ENCODE data around the gene WDR72.
"Not testable (repeated sequence)": the region's sequence is repeated elsewhere in the genome, so short reads cannot be mapped to it uniquely, and the experiment has no call there.

WDR72 gene

DNA sequence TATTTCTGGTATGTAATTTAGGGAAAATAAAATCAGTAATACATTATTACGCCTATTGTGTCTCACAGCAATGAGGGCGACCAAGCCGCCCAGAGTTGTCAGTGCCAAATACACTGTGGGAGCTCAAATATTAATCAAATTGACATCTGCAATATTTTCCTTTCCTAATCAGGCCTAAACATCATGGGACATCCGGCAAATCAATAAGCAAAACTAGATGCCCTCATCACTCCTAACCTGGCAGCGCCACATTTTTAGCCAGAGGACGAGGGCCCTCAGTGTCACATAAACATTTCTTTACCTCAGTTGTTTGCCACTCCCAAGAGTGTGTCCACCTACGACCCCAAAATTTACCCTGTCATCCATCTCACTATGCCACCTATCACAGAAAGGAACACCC lies 64.1 kb downstream of the WDR72 start:
- DNase-seq, result no peak

DNA sequence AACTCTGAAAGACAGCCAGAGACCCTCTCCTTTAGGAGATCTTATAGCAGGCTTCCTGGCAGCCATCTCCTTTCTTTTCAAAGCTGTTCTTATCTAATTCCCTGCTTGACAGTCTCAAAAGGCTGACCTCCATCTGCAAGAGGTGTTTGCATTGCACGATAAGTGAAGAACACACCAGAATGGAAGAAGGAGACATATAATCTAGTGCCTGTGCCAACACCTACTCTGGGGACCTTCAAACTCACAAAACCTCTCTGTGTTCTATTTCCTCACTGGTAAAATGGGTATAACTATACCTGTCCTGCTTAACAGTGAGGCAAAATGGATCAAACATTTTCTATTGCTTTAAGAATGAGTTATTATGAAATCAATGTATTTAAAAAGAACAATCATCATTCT lies 65.0 kb downstream of the WDR72 start:
- DNase-seq, result no peak

DNA sequence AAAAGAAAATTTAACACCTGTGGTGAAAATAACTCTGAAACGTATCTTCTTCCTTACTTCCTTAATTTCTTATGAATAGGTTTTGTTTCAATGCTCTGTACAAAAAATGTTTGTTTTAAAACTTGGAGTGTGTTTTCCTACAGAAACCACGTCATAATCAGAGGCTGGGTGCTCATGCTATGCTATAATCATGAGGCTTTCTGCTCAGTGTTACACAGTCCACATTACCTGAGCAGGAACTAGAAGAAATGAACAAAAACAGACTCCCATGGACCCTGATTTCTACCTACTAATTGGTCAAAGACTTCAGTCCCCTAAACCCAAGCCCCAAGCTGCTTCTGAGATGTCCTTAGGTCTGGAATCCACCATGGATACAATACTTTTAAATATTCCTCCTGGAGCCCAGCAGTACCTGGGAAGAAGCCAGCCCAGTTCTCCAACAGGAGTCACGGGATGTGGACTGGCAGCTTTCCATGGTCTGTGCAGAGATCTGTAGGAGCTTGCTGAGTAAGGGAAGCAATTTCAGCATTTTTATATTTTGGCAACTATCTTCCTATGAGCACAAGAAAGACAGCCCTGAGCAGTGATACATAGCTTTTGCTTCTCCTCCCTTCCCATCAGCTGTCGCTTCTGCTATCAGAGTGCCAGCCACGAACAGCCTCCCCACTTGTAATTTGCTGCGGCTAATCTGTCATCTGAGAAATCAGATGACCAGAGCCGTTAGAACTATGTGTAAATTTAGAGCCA lies 65.6 kb downstream of the WDR72 start:
- DNase-seq, result no peak

DNA sequence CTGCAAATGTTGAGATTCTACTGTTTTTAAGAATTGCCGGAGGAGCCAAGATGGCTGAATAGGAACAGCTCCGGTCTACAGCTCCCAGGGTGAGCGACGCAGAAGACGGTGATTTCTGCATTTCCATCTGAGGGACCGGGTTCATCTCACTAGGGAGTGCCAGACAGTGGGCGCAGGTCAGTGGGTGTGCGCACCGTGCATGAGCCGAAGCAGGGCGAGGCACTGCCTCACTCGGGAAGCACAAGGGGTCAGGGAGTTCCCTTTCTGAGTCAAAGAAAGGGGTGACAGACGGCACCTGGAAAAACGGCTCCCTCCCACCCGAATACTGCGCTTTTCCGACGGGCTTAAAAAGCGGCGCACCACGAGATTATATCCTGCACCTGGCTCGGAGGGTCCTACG lies 75.3 kb downstream of the WDR72 start:
- DNase-seq, result not testable (repeated sequence)

GRCh38 chr15:53681056-53681455 lies 78.4 kb downstream of the WDR72 start:
- DNase-seq, result no peak

- no peak for DNase-seq
Observed at GRCh38 chr15:53675832-53676231, 83.6 kb downstream of the WDR72 start.

GRCh38 chr15:53671545-53671944 lies 87.9 kb downstream of the WDR72 start:
- DNase-seq, result no peak

DNA sequence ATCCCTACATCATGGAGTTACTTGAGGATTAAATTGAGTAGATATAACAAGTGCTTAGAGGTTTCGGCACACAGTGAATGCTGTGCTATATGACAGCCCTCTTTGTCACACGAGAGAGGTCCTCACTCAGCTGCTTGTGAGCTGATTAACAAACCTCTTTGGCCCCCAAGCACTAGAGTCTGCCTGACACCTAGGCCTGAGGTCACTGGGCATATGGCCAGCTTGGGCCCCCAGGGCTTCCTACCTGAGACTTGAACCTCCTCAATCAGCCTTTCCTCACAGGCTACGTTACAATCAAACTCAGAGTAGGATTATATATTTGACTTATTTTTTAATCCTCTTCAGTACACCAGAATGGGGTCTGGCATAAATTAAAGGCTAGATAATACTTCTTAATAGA lies 88.8 kb downstream of the WDR72 start:
- no peak for DNase-seq

- no peak for DNase-seq
Observed at GRCh38 chr15:53665930-53666329, 93.5 kb downstream of the WDR72 start.

DNA sequence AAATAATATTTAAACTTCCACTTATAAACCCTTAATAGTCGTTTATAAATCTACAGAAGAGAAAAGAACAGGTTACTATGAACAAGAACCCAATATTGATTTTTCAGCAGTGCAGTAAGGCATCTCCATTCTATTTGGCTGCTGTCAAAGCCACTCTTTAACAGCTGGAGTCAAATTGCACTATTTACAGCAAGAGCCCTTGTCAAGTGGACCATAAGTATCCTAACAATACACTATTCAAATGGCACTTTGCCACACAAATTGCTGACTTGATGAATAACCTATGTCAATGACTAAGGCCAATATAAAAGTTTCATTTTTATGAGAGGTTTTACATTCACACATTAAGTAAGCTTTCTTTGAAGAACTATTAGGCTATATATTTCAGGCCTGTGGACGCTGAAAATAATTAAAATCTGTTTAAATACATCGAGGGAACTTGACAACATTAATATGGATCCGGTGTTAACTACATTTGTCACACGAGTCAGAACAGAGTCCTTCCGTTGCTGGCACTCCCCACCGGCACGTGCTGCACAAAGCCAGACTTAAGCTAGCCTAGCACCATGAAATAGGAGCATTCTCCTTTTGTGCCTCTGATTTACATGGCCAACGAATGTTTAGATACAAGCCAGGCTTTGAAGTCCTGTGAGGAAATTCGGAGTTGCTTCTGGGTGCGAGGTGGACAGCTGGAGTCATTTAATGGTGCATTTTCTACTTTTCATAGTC lies 100.5 kb downstream of the WDR72 start:
- DNase-seq, result no peak

DNA sequence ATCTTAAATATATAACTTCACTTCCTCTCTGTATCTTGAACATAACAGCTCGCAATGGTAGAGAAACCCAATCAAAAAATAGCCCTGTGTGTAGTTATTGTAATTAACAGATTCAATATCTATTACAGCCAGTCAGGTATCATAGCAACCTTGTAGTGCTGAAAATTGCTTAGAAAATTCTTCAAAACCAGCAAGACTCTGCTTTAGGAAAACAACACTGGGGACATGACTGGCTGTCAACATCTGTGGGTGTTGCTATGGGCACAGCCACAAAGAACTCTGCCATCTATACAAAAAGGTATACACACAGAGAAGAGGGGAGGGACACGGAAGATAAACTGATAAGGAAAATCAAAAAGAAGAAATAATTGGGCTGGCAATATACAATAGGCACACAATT lies 101.2 kb downstream of the WDR72 start:
- no peak for DNase-seq

DNA sequence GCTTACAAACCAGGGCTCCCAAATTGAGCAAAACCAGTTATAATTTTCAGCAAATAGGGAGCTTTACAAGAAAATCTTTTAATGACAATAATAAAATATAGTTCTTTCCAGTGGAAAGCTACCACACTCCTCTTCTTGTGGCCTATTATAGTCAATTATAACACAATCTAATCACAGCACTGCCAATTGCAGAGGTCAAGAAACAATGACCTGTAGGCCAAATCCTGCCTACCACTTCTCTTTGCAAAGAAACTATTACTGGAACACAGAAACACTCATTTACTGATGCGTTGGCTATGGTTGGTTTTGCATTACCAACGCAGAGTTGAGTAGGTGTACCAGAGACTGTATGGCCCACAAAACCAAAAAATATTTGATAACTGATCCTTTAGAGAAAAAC lies 110.5 kb downstream of the WDR72 start:
- no peak for DNase-seq

DNA sequence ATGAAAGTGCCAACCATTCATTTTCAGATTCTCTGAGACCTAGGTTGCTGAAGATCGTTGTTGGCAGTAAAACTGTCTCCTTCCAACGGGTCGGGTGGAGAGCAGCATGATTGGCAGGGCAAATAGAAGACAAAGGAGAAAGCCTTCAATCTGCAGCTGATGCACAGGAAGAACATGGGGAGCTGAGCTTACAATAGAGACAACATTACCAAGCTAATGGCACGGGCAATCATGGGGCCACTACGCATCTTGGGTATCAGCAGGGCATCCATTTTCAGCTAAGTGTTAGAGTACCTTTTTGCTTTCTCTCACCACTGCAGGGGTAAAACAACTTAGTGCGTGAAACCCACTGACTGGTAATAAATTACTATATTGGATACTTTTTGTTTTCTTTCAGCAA lies 114.8 kb downstream of the WDR72 start:
- no peak for DNase-seq

GRCh38 chr15:53634517-53635106 lies 124.9 kb downstream of the WDR72 start:
- DNase-seq, result no peak

DNA sequence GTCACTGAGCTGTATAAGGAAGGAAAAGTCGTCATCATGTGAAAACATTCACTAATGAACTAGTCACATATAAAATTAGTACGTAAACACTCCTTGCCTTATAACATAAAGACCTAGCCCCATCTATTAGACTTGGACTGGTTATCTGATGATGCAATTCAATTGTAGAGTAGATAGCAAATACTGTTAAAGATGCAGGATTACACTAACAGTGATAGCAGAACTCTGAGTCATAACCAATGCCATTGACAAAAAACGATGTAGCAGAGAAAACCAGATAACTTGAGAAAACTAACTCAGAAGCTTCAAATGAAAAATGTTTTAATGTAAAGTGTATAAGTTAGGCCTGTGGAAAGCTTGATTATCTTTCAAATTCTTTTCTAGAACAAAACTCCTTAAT lies 132.2 kb downstream of the WDR72 start:
- DNase-seq, result no peak

GRCh38 chr15:53625962-53626845 lies 133.3 kb downstream of the WDR72 start:
- no peak for DNase-seq

GRCh38 chr15:53625260-53625659 lies 134.2 kb downstream of the WDR72 start:
- DNase-seq, result no peak

GRCh38 chr15:53618461-53618860 lies 141.0 kb downstream of the WDR72 start:
- peak; percentile 16 for DNase-seq

GRCh38 chr15:53611145-53611920 lies 148.1 kb downstream of the WDR72 start:
- no peak for DNase-seq

DNA sequence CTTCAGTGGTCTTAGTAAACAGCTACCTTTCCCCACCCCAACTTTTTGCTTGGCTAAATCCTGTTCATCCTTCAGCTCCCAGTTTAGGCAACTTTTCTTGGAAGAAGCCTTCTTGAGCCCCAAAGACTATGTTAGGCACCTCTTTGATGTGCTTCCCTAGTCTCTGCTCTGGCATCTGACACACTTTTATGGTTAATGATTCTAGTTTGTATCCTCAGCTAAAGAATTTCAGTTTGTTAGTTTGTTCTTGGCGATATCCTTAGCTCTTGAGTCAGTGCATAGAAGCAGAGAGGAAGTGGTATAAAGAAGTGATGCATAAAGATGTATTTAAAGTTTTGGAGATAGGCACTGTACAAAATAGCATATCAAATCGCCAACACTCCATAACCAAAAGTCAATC lies 168.4 kb downstream of the WDR72 start:
- DNase-seq, result no peak

- no peak for DNase-seq
Observed at GRCh38 chr15:53590380-53590779, 169.1 kb downstream of the WDR72 start.

DNA sequence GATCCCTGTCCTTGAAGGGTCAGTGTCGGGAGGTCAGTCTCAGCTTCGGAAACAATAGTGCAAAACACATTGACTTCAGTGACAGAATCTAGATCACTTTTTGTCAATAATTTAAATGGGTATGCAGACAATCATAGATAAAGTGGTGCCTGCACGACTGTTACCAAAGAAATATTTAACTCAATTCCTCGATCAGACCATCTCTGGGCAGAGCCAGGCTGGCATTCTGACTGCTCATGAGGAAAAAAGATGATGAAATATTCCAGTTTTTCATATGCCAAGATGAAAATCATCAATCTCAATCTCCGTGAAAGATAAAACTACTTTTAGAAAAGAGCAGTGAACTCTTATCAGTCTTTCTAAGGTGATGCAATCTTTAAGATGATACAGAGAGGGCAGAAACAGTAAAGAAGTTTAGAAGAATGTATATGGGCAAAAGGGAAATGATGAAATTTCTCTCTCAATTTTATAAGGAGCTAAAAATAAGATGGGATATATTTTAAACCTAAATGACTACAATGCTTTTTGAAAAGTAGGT lies 169.9 kb downstream of the WDR72 start:
- no peak for DNase-seq

Measured in NCI-H1694 (cell line).